Lower lobe of right lung (tissue), 2 donors: ENCODE measurements around the gene THSD7A. TPM values are rescaled to one million over a fixed set of nuclear protein-coding genes. Genes with fewer than 3 reads are reported as not detected.
A peak's percentile ranks its signal among the peaks of the same experiment; 100 is the strongest.

Source experiments
- ATAC-seq, 2 donors: fragments of 200-7000 bp; cut with Tn5 transposase; one replicate each; pipeline ENCODE4 v1.9.1; 2020 to 2022; ENCODE audit warnings: mild to moderate bottlenecking in 2 of 2, moderate library complexity in 2 of 2
- DNase-seq: peaks from one replicate; pipeline ENCODE4 v3.0.0-alpha.2; 2020
- H3K27ac ChIP-seq: fragments of 200-600 bp; one replicate; pipeline ENCODE4 v1.8.0; 2022
- H3K27me3 ChIP-seq: fragments of 200-600 bp; one replicate; pipeline ENCODE4 v1.8.0; 2022; ENCODE audit warnings: low read depth
- H3K36me3 ChIP-seq: fragments of 200-600 bp; one replicate; pipeline ENCODE4 v1.8.0; 2022; ENCODE audit warnings: mild to moderate bottlenecking
- H3K4me1 ChIP-seq: fragments of 200-600 bp; one replicate; pipeline ENCODE4 v1.8.0; 2022
- H3K4me3 ChIP-seq: fragments of 200-600 bp; one replicate; pipeline ENCODE4 v1.8.0; 2022; ENCODE audit warnings: mild to moderate bottlenecking
- H3K9me3 ChIP-seq: fragments of 200-600 bp; one replicate; pipeline ENCODE4 v1.8.0; 2022
- CTCF ChIP-seq: fragments of 200-600 bp; IDR thresholded peaks from one replicate; pipeline ENCODE4 v1.8.0; 2022; ENCODE audit warnings: antibody characterized with exemption, mild to moderate bottlenecking
- intact Hi-C: fragments of 100-400 bp; cut with DNase I; formaldehyde crosslinking; loops from one replicate; pipeline ENCODE4 v1.11.0; 2022
- total RNA-seq: library from RNA; stranded (reverse); fragmentation: NEBNext Ultra II Directional; extraction: Animal tissue kit (Norgen Biotek cat#: 25700); gene quantifications from one replicate; pipeline ENCODE4 v1.2.1, GENCODE V29; 2021
- donor health status: DM: no; HTN: yes; CAD: no; lungs with severe emphysema.

THSD7A gene
- total RNA-seq, 1 donor from 2014 or later = 7.2 TPM

DNA sequence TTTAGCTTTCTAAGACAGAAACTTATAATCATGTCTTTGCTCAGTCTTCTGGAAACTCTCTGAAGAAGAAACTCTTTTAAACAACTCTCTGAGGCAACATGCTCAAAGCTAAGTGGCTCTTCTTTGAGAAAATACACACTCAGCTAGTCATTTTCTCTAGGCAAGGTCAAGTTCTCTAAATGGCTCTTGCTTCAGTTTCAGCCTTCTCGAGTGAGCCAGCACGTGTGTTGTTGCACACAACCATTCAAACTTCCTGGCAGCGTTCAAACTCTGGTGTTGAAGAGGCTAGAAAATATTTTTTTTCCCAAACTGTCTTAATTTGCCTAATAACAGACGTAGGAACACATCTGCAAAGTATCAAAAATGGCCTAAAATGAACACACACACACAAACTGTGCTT lies 129.1 kb downstream of the THSD7A start:
- H3K4me3 ChIP-seq = no peak overlapping the region
- intact Hi-C loops = no loop called here
- no peak for TF ChIP-seq CTCF
- no peak overlapping the region for H3K27ac ChIP-seq
- H3K36me3 ChIP-seq = no peaks in the 10 kb centered on the region
- DNase-seq (peak; percentile 38), ATAC-seq (peak; percentile 70 to 78)
- H3K27me3 ChIP-seq = no peaks in the 10 kb centered on the region
- peaks cover 7% of the 10 kb centered on the region for H3K4me1 ChIP-seq
- H3K9me3 ChIP-seq = no peaks in the 10 kb centered on the region

GRCh38 chr7:11701829-11702560 lies 130.0 kb downstream of the THSD7A start:
- peaks cover 7% of the 10 kb centered on the region for H3K4me1 ChIP-seq
- no peaks in the 10 kb centered on the region for H3K9me3 ChIP-seq
- no peaks in the 10 kb centered on the region for H3K36me3 ChIP-seq
- no peak for TF ChIP-seq CTCF
- DNase-seq = no peak
- H3K4me3 ChIP-seq = no peak overlapping the region
- intact Hi-C loops = no loop called here
- H3K27me3 ChIP-seq = no peaks in the 10 kb centered on the region
- no peak for ATAC-seq
- no peak overlapping the region for H3K27ac ChIP-seq

DNA sequence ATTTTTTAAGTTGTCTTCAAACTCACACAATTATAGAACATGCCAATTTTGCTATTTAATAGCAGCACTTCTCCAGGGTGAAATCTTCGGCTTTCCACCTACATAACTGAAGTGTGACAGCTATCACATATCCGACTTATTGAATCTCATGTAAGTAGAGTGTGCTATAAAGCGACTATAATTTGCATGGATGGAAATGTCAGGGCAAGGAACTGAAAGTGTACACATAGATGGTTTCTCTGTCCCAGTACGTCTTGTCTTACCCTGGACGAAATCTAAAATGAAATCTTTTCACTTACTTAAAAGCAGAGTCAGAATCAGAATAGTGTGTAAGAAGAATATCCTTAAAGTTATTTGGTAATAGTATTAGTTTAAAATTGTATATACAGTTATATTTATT lies 132.3 kb downstream of the THSD7A start:
- no peak for ATAC-seq
- no peak overlapping the region for H3K4me3 ChIP-seq
- no peaks in the 10 kb centered on the region for H3K36me3 ChIP-seq
- DNase-seq = no peak
- no peak for TF ChIP-seq CTCF
- no peak overlapping the region for H3K27ac ChIP-seq
- no peaks in the 10 kb centered on the region for H3K9me3 ChIP-seq
- intact Hi-C loops = no loop called here
- H3K27me3 ChIP-seq = no peaks in the 10 kb centered on the region
- H3K4me1 ChIP-seq = peaks cover 7% of the 10 kb centered on the region

DNA sequence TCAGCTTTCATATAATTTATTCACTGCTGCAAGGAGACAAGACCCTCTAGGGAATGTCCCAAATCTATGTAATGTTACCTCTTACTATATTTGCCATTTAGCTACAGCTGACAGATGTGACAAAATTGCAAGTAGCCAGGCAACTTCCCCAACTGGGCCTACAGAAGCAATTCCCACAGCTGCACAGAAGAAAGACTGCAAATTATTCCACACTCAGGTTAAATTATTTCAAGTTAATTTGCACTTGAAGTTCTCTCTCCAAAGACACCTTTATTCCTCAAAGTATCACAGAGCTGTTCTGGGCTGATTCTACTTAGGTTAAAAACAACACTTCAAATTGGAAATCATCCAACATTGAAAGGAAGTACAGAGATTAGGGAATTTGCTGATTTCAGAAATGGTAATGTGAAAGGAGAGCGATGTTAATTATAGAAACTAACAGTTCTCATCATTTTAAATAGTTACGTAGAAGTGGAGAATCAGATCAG lies 133.6 kb downstream of the THSD7A start:
- no peak for DNase-seq
- Histone ChIP-seq H3K9me3 (no peaks in the 10 kb centered on the region), H3K4me3 (no peak overlapping the region), H3K36me3 (no peaks in the 10 kb centered on the region), H3K4me1 (peaks cover 7% of the 10 kb centered on the region), H3K27me3 (no peaks in the 10 kb centered on the region), H3K27ac (no peak overlapping the region)
- no peak for ATAC-seq
- intact Hi-C loops = no loop called here
- TF ChIP-seq CTCF = no peak

DNA sequence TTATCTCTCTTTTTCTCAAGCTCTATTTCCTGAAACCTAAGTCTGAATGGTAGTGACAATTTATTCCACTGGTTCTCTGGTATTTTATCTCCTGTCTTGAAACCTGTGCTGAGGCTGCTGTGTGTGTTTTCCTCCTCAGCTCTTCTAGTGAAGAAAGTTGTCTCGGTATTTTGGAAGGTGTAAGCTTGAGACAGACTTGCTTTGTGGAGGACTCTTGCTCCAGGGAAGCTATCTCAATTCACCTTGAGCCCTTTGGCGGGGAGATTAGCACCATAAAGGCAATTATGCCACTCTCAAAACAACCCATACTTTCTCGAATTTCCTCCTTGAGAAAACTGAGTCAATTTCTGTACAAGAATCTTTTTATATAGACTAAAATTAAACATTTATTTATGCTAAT lies 141.6 kb downstream of the THSD7A start:
- Histone ChIP-seq H3K36me3 (no peaks in the 10 kb centered on the region), H3K9me3 (no peaks in the 10 kb centered on the region), H3K27ac (no peak overlapping the region), H3K27me3 (no peaks in the 10 kb centered on the region), H3K4me1 (no peaks in the 10 kb centered on the region), H3K4me3 (no peak overlapping the region)
- ATAC-seq = no peak
- no peak for DNase-seq
- no peak for TF ChIP-seq CTCF
- intact Hi-C loops = no loop called here
